Bronchial smooth muscle cell (primary cell): ENCODE data around the gene STUM. TPM values are rescaled to one million over a fixed set of nuclear protein-coding genes. Genes with fewer than 3 reads are reported as not detected.

Experiments used
- total RNA-seq: library from RNA; depleted of rRNA; stranded (reverse); fragments of >200 nt; gene quantifications from 2 replicates; pipeline ENCODE4 v1.2.1, GENCODE V29; 2014

Gene STUM
- not detected in 2 replicates for total RNA-seq

GRCh38 chr1:226548256-226549093 lies at the start of gene STUM:
TSS of gene STUM (plus strand) at chr1:226548764. CDS start at chr1:226548905, 141 bp downstream.

Other genes with a start within 250 kb of the STUM start
- gene LIN9, start 239.6 kb upstream of the STUM start, total RNA-seq, result 0.60 and 1.4 TPM in 2 replicates
- gene PARP1, start 140.7 kb upstream of the STUM start, total RNA-seq, result 70.6 and 81.6 TPM in 2 replicates
- 5.2 and 5.9 TPM in 2 replicates for gene ITPKB, start 190.5 kb downstream of the STUM start, total RNA-seq